G401 (cell line): ENCODE results near the gene IVD. TPM values are rescaled to one million over a fixed set of nuclear protein-coding genes. Genes with fewer than 3 reads are reported as not detected.

ENCODE experiments used
- DNase-seq: peaks from one replicate; pipeline ENCODE4 v3.0.0-alpha.2; 2015; ENCODE audit warnings: low spot score
- in situ Hi-C: cut with HindIII; loops from 2 replicates; pipeline ENCODE4 v1.10.0; 2016; ENCODE audit warnings: low sequenced_read_pairs, mixed read lengths
- total RNA-seq: library from RNA; depleted of rRNA; stranded (reverse); fragments of >200 nt; shearing (Covaris generic); gene quantifications from 2 replicates; pipeline ENCODE4 v1.2.3, GENCODE V29; 2014

The IVD gene
- total RNA-seq, 1 experiment from 2014 or later, result 91.8 TPM

DNA sequence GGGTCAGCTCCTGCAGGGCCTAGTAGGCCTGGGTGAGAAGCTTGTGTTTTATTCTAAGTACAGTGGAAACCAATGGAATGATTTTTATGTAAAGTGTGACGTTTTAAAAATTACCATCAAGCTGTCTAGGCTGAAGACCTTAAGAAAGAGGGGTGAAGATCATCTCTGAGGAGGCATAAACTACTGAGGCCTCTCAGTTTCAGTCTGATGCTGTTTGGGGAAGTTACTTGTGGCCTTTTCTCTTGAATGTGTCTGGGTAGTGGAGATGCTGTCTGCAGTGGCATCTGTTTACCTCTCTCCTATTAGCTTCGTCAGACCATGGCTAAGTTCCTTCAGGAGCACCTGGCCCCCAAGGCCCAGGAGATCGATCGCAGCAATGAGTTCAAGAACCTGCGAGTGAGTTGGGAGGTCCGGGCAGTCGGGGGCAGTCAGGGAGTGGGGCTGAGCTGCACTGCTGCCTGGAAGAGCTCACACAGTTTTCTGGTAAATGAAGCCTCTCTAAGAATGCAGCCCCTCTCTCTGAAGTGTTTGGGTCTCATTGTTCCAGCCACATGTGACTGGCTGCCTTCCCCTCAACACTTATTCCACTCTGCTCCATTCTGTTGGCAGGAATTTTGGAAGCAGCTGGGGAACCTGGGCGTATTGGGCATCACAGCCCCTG lies 1.9 kb downstream of the IVD start:
- no peak for DNase-seq
- in situ Hi-C loops, result no loop called here

DNA sequence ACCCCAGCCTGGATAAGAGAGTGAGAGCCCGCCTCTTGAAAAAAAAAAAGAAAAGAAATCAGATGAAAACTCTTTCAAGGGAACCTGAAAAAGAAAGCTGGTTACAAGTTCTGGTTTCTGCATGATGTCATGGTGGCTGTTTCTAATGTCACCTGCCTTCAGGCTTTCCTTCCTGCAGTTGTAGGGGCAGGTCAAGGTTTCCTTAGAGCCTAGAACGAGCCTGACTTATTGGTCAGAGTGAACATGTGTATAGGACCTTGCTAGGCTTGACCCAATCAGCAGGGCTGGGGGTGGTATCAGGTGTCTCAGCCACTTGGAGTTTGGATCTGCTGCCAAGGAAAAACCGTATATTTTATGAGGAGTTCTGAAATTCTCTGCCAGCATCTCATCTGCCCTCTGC lies 3.8 kb downstream of the IVD start:
- in situ Hi-C loops, result no loop called here
- no peak for DNase-seq

DNA sequence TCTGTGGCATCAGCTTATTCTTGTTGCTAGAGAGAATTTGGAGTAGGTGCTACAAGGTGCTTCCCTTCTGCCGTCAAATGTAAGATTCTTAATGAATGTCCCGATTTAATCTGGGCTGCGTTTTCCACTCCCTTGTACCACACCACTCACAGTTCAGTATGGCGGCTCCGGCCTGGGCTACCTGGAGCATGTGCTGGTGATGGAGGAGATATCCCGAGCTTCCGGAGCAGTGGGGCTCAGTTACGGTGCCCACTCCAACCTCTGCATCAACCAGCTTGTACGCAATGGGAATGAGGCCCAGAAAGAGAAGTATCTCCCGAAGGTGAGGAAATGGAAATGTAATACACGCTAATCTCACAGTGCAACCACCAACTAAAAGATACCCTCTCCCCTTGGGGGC lies 4.9 kb downstream of the IVD start:
- in situ Hi-C loops, result no loop called here
- no peak for DNase-seq

DNA sequence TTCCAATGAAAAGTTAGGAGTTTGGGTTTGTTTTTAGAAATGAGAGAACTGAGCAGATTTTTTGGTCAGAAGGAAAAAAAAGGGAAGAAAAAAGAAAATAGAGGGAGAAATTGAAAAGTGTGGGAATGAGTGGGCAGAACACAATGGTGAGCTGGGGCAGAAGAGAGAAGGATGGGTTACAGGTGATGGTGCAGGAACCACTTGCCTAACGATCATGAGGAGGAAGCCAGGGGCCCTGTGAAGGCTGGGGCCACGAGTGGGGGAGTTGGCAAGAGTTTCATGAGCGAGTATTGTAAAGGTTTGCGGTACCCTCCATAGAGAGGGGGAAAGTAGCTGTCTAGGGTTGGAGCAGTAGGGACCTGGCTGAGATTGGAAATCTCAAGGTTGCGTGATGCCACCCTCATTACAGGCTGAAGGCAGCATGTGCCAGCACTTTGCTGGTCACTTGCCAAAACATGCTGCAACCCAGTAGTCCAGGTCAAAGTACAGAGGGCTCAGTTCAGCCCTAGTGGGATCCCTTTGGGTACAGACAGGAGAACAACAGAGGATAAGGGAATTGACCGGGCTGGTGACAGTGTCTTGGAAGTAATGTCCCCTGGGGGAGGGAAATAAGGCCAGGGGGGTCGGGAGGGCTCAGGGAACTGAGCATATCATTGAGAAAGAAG lies 6.6 kb downstream of the IVD start:
- DNase-seq, result no peak
- in situ Hi-C loops, result no loop called here

DNA sequence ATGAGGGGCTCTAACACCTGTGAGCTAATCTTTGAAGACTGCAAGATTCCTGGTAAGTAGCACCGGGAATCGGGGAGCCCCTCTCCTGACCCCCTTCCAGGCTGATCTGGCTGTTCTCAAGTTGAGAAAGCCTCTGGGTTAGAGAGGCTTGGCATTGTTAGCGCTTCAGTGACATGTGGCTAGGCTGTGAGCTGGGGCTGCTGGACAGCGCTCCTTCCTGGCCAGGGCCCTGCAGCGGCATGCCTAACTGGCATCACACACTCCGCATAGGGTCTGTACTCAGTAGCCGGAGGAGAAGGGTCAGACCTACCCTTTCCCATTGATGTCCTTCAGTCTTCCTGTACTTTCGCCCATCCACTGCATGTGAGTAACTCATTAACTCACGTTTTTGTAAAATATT lies 7.4 kb downstream of the IVD start:
- DNase-seq, result no peak
- in situ Hi-C loops, result no loop called here

DNA sequence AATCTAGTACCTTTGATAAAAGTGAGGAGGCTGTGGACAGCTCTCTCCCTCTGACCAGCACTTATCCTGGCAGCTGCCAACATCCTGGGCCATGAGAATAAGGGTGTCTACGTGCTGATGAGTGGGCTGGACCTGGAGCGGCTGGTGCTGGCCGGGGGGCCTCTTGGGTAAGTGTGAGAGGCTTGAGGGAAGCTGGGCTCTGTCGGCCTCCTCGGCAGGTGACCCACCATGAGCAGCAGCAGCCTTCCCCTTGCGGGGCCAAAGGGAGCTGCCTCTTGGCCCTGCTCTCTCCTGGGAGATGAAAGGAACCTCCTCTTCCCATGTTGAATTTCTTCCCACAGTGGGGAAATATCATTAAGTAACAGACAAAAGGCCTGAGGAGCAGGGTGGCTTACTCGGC lies 9.2 kb downstream of the IVD start:
- no peak for DNase-seq

DNA sequence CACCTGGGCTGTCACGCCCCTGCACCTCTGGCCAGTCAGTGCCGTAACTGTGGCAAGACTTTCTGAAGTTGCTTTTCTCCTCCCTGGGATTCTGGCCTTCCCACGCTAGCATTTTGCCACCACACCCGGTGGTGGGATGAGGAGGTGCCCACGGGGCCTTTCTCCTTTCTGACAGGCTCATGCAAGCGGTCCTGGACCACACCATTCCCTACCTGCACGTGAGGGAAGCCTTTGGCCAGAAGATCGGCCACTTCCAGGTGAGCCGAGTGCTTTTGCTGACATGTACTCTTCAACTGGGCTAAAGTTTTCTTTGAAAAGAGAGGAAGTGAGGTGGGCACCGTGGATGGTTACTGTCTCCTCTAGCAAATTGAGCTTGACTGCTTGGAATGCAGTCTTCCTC lies 9.6 kb downstream of the IVD start:
- DNase-seq, result no peak
- in situ Hi-C loops, result no loop called here

More for the DNA sequence above, 9.2 kb downstream of the IVD start:
- in situ Hi-C loops, result no loop called here

DNA sequence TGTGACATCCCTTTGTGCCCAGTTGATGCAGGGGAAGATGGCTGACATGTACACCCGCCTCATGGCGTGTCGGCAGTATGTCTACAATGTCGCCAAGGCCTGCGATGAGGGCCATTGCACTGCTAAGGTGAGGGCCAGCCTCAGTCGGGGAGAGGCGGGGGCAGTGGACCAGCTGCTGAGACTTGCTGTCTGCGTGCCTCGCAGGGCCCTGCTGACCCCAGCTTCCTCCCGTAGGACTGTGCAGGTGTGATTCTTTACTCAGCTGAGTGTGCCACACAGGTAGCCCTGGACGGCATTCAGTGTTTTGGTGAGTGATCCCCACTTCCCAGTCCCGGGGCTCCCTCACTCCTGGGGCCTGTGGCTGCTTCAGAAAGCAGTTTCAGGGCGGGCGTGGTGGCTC lies 10.5 kb downstream of the IVD start:
- DNase-seq, result no peak
- in situ Hi-C loops, result no loop called here

DNA sequence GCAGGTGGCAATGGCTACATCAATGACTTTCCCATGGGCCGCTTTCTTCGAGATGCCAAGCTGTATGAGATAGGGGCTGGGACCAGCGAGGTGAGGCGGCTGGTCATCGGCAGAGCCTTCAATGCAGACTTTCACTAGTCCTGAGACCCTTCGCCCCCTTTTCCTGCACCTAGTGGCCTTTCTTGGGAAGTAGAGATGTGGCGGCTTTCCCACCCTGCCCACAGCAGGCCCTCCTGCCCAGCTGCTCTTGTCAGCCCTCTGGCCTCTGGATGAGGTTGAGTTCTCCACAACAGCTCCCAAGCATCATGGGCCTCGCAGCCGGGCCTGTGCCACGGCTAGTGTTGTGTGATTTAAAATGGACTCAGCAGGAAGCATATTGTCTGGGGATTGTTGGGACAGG lies 12.5 kb downstream of the IVD start:
- no peak for DNase-seq
- in situ Hi-C loops, result no loop called here

DNA sequence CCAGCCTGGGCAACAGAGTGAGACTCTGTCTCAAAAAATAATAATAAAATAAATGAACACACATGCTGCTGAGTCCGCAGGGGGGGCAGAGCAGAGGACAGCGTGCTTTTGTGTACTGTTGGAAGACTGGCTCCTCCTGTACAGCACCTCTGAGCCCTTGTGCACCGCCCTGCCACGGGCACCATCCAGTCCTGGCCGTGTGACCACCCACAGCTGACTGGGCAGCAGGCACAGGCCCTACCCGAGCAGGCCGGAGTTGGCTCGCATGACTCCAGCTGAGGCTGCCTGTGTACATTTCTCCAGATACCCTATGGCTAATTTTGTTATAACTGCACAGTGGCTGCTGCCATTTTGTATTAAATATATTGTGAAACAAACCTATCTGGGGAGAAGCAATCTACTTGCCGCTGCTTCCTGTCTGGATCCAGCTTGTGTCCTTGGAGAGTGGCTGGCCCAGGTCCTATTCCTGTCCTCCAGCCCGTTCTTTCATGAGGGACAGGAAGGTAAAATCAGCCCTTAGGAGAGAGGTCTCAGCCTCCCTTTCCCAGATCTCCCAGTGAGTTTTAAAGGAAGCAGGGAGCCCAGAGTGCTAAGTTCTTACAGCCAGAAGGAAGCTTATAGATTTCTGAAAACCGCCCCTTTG lies 14.6 kb downstream of the IVD start:
- no peak for DNase-seq
- in situ Hi-C loops, result no loop called here

DNA sequence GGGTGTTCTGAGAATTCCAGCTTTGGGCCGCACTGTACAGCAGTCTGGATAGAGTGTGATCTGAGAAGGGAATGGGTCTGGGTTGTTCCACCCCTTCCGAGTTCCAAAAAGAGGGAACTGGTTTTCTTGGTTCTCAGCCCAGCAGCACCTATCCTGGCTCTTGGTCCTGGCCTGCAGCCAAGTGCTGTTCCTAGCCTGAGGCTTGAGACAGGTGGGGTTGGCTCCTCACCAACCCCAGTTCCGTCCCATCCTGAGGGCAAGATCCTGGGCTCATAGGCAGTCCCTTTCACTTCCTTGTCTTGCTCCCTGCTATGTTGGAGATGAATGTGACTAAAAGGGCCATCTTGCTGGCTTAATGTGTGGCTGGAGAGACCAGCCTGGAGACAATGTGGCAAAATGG lies 15.2 kb downstream of the IVD start:
- in situ Hi-C loops, result no loop called here

DNA sequence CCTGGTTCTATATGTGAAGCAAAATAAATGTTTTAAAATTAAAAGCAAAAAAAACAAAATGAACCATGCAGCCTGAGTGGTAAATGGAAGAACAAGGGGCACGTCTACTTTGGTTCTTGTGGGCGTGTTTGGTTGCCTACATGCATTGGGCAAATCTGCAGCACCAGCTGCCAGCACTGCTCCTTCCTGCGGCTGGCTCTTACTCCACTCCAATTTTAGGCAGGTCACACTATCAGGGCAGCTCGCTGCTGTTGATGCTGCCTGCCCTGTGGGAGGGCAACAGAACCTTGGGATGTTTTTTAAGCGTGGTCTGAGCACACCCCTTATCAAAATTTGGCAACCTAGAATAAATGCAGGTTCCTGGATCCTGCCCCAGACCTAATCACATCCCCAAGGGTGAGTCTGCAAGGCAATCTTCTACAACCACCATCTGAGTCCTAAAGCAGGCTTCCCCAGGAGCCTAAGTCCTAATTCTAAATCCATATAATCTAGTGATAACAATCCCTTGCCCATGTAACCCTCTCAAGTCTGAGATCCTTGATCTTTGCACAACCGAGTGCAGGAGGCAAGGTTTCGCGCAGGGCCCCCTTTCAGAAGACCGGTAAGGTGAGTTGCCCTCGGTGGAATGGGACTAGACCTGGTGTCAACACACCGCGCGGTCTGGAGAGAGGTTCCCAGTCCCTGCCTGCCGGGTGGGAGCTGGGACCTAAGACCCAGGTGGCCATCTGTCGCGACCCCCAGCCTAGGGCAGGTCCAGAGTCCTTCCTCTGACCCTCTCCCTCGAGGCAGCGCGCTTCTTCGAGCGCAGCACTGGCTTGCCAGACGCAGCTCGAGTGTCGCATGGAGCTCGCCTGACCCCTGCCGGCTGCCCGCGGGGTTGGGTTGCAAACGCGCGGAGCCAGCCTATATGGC lies 15.9 kb downstream of the IVD start:
- in situ Hi-C loops, result no loop called here
- peak; percentile 78 for DNase-seq

More for the DNA sequence above, 15.2 kb downstream of the IVD start:
- peak; percentile 65 for DNase-seq

DNA sequence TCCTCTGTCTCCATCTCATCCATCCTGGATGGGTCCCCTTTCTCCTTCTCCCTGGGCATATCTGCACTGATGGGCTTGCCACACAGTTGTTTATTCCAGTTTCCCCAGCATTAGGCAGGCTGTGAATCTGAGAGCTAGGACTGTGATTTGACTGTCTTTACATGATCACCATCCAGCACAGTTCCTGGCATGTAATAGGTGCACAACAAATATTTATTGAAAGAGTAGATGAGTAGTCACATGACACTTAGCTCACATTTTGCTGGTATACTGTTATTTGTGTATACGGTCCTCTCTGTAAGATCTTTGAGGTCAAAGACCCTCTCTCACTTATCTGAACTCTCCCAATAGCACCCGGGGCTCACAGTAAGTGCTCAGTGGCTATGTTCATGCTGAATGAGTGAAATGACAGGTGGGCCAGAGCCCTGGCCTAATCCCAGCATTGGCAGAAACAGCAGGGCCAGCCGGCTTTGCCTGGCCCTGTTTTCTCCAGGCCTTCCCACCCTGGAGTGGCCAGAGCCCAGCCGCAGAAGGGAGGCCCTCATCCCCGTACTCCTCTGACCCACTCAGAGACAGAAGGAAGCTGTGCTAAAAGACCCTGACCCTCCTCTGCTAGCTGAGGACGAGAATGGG lies 19.0 kb downstream of the IVD start:
- in situ Hi-C loops, result no loop called here
- DNase-seq, result no peak

DNA sequence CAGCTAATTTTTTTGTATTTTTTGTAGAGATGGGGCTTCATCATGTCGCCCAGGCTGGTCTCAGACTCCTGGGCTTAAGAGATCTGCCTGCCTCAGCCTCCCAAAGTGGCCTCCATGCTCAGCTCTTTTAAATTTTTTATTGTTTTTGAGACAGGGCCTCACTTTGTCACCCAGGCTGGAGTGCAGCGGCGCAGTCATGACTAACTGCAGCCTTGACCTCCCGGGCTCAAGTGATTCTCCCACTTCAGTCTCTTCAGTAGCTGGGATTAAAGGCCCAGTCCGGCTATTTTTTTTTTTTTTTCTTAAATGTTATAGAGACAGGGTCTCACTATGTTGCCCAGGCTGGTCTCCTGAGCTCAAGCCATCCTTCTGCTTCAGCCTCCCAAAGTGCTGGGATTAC lies 20.1 kb downstream of the IVD start:
- in situ Hi-C loops, result no loop called here

DNA sequence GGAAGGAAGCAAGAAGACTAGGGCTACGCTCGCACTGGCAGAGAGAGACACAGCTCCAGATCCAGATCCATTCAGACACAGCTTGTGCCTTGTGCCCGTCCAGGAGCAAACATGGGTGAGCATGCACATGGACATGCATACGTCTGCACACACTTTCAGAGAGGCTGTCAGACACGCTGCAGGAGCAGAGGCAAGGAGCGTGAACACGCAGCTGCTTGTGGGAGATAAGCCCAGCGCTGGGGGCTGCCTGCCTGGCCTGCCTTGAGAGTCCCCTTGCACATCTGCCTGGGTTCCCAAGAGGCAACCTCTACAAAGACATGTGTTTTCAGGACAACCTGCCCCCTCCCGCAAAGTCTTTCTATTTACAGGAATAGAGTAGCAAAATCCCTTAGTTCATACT lies 21.6 kb downstream of the IVD start:
- in situ Hi-C loops, result no loop called here

More for the DNA sequence above, 20.1 kb downstream of the IVD start:
- DNase-seq, result no peak

DNA sequence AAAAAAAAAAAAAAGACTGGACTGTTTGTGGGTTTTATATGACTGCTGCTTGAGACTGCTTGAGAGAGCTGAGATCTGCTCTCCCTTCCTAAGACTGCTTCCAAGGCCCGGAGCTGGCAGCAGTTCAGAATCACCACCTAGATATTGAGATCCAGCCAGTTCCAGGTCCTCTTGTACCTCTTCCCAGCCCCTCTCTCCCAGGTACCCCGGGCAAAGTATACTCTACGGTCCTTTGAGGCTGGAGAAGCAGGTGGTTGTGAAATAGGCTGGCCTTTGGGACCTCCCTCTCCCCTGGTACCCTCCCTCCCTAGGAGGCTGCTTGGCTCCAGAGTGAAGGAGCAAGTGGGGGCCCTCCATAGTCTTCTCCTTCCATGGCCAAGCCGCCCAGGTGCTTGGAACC lies 22.6 kb downstream of the IVD start:
- DNase-seq, result no peak
- in situ Hi-C loops, result no loop called here

More for the DNA sequence above, 21.6 kb downstream of the IVD start:
- no peak for DNase-seq

DNA sequence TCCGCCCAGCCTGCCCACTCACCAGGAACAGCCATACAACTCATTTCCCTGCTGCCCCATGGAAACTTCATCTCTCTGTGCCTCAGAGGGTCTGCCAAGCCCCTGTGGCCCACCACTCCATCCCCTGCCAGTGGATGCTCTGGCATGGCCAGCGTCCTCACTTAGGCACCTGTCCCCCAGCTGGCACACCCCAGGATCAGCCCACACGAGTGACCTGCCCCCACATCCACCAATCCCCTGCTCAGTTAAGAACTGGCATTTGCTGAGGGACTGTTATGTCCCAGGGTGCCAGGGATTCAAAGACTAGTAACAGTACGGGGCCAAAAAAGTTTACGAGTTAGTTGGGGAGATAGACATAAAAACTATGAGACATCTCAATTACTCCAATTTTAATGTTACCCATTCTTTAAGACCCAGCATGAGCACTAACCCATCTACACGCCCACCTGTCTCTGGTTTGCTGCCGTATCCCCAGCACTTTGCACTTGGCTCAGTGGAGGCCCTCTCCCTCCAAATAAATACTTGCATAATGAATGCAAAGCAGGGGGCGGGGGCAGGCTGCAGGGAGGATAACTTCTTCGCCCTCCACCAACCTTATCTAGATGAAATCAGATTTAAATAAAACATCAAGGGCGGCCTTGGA lies 23.6 kb downstream of the IVD start:
- no peak for DNase-seq
- in situ Hi-C loops, result no loop called here

DNA sequence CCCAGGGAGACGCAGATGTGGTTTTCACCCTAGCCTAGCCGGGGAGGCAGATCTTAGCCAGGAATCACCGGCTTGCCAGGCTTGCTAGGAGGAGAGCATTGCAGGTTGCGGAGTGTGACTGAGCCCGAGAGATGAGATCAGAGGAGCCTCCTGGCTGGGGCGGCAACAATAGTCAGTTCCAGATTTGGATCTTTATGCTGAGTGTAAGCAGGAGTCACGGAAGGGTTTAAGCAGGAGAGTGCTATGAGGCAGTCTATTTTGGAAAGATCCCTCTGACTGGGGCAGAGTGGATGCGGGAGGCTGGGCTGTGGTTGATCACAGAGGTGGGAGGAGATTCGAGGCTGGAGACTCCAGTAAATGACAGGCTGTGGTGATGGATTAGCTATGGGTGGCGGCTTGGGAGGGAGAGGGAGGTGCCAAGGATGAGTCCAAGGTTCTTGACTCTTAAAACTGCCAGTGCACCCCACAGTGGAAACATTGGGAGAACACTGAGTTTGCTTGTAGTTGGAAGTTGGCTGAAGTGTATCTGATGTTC lies 24.7 kb downstream of the IVD start:
- in situ Hi-C loops, result no loop called here
- DNase-seq, result no peak
